GM21423 (cell line): ENCODE measurements around the gene CSTB.

Experiments
- ATAC-seq: cut with Tn5 transposase; IDR thresholded peaks from one replicate; pipeline ENCODE4 v1.9.1; 2021; ENCODE audit warnings: mild to moderate bottlenecking, moderate library complexity; ENCODE audit not compliant: unreplicated experiment

CSTB gene

GRCh38 chr21:43769325-43769958 is 6.7 kb downstream of the CSTB start:
- no peak for ATAC-seq

GRCh38 chr21:43768868-43769167 is 7.3 kb downstream of the CSTB start:
- no peak for ATAC-seq

- no peak for ATAC-seq
These were observed 7.9 kb downstream of the CSTB start for GRCh38 chr21:43767984-43768867.

GRCh38 chr21:43767498-43767983 is 8.6 kb downstream of the CSTB start:
- no peak for ATAC-seq

- ATAC-seq = no peak
These were observed 9.2 kb downstream of the CSTB start for GRCh38 chr21:43766734-43767497.

- ATAC-seq = no peak
These were observed 11.3 kb downstream of the CSTB start for GRCh38 chr21:43764576-43765495.

GRCh38 chr21:43763901-43764523 is 12.1 kb downstream of the CSTB start:
- no peak for ATAC-seq

- no peak for ATAC-seq
These were observed 13.6 kb downstream of the CSTB start for GRCh38 chr21:43762303-43763128.

- no peak for ATAC-seq
These were observed 14.2 kb downstream of the CSTB start for GRCh38 chr21:43761886-43762285.

GRCh38 chr21:43760391-43760958 is 15.6 kb downstream of the CSTB start:
- no peak for ATAC-seq

- no peak for ATAC-seq
These were observed 16.5 kb downstream of the CSTB start for GRCh38 chr21:43759651-43760050.

GRCh38 chr21:43758811-43759210 is 17.3 kb downstream of the CSTB start:
- no peak for ATAC-seq

- ATAC-seq = no peak
These were observed 17.9 kb downstream of the CSTB start for GRCh38 chr21:43758111-43758641.

- no peak for ATAC-seq
These were observed 18.5 kb downstream of the CSTB start for GRCh38 chr21:43757601-43758000.

- ATAC-seq = no peak
These were observed 20.1 kb downstream of the CSTB start for GRCh38 chr21:43755820-43756594.

- ATAC-seq = no peak
These were observed 20.9 kb downstream of the CSTB start for GRCh38 chr21:43754948-43755781.

GRCh38 chr21:43753439-43753799 is 22.7 kb downstream of the CSTB start:
- ATAC-seq = no peak
